Skeletal muscle tissue (tissue), 4 donors: Measurements from ENCODE around the gene ADPRHL1. TPM values are rescaled to one million over a fixed set of nuclear protein-coding genes. Genes with fewer than 3 reads are reported as not detected.
"Not testable (repeated sequence)": the region's sequence is repeated elsewhere in the genome, so short reads cannot be mapped to it uniquely, and the experiment has no call there.

Experiments
- H3K27ac ChIP-seq: one replicate; pipeline ENCODE4 v1.7.0; 2013; ENCODE audit warnings: mild to moderate bottlenecking, low read depth, low read length, inconsistent platforms
- H3K27me3 ChIP-seq, 3 donors: one replicate each; pipeline ENCODE4 v1.7.0; 2013; ENCODE audit warnings: low read length in 3 of 3; ENCODE audit not compliant: control insufficient read depth in 3 of 3, insufficient read depth in 3 of 3
- H3K36me3 ChIP-seq, 3 donors: one replicate each; pipeline ENCODE4 v1.7.0; 2013; ENCODE audit warnings: low read length in 3 of 3; ENCODE audit not compliant: control insufficient read depth in 3 of 3, insufficient read depth in 3 of 3
- H3K4me1 ChIP-seq, 3 donors: one replicate each; pipeline ENCODE4 v1.7.0; 2013; ENCODE audit warnings: low read length in 3 of 3, mild to moderate bottlenecking in 3 of 3; ENCODE audit not compliant: control insufficient read depth in 3 of 3, insufficient read depth in 3 of 3
- H3K4me3 ChIP-seq, 3 donors: one replicate each; pipeline ENCODE4 v1.7.0; 2013; ENCODE audit warnings: low read length in 3 of 3
- H3K9ac ChIP-seq, 3 donors: one replicate each; pipeline ENCODE4 v1.7.0; 2013; ENCODE audit warnings: low read length in 3 of 3, mild to moderate bottlenecking in 3 of 3, moderate library complexity in 2 of 3, low read depth in 1 of 3
- H3K9me3 ChIP-seq, 3 donors: one replicate each; pipeline ENCODE4 v1.7.0; 2013; ENCODE audit warnings: low read length in 3 of 3; ENCODE audit not compliant: control insufficient read depth in 3 of 3
- total RNA-seq: library from RNA; depleted of rRNA; stranded (reverse); fragments of >200 nt; gene quantifications from one replicate; pipeline ENCODE4 v1.2.3, GENCODE V29; 2014
- donor health status: Osteomylitis.

ADPRHL1 gene
- total RNA-seq, 1 donor from 2014 or later = 124 TPM

DNA sequence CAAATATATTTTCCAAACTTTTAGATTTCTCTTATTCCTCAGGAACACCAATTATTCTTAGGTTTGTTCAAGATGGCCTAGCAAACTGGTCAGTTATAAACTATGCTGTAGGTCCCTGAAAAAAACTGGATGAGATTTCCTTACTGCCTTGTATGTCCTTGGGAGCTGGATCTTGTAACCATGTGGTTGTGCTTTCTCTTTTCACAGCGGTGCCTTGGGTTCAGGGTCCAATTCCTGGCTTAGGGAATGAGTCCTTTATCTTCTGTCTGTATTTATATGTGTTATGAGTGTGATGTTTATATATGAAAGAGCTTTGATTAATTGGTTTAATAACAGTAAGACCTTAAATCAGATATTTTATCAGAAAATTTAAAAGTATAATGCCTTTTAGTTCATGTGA lies 65.9 kb downstream of the ADPRHL1 start:
- no peak overlapping the region for H3K4me3 ChIP-seq
- H3K4me1 ChIP-seq = no peaks in the 10 kb centered on the region
- no peak overlapping the region for H3K27ac ChIP-seq
- no peaks in the 10 kb centered on the region for H3K9me3 ChIP-seq
- no peaks in the 10 kb centered on the region for H3K36me3 ChIP-seq
- H3K9ac ChIP-seq = no peak overlapping the region
- H3K27me3 ChIP-seq = no peaks in the 10 kb centered on the region

DNA sequence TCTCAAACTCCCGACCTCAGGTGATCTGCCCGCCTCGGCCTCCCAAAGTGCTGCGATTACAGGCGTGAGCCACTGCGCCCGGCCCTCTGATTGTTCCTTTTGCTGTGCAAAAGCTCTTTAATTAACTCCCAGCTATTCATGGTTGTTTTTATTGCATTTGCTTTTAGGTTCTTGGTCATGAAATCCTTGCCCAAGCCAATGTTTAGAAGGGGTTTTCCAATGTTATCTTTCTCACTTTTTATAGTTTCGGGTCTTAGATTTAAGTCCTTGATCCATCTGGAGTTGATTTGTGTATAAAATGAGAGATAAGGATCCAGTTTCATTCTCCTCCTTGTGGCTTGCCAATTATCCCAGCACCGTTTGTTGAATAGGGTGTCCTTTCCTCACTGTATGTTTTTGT lies 70.2 kb downstream of the ADPRHL1 start:
- Histone ChIP-seq H3K27ac (no peak overlapping the region), H3K36me3 (no peaks in the 10 kb centered on the region), H3K4me3 (no peak overlapping the region), H3K9me3 (no peaks in the 10 kb centered on the region), H3K27me3 (no peaks in the 10 kb centered on the region), H3K9ac (no peak overlapping the region), H3K4me1 (no peaks in the 10 kb centered on the region)

DNA sequence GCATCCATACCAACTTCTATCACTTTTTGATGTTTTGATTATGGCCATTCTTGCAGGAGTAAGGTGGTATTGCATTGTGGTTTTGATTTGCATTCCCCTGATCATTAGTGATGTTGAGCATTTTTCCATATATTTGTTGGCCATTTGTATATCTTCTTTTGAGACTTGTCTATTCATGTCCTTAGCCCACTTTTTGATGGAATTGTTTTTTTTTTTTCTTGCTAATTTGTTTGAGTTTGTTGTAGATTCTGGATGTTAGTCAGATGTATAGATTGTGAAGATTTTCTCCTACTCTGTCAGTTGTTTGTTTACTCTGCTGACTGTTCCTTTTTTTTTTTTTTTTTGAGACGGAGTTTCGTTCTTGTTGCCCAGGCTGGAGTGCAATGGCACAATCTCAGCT lies 70.7 kb downstream of the ADPRHL1 start:
- H3K27me3 ChIP-seq, H3K9ac ChIP-seq, H3K4me1 ChIP-seq, H3K9me3 ChIP-seq, H3K27ac ChIP-seq, H3K36me3 ChIP-seq, H3K4me3 ChIP-seq: not testable (repeated sequence)

DNA sequence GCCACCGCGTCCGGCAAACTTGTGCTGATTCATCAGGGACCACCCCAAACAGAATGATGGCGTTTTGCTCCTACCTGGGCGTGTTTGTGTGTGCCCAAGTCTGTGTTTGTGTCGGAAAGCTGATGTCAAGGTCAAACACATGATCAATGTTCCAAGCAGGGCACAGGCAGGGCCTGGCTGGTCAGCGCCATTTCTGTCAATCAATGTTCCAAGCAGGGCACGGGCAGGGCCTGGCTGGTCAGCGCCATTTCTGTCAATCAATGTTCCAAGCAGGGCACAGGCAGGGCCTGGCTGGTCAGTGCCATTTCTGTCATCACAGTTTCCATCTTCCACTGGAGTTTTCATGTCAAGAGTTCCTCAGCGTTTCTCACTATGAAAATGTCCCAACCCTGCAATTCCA lies 74.5 kb downstream of the ADPRHL1 start:
- Histone ChIP-seq H3K27ac (no peak overlapping the region), H3K36me3 (no peaks in the 10 kb centered on the region), H3K9ac (no peak overlapping the region), H3K4me1 (no peaks in the 10 kb centered on the region), H3K4me3 (no peak overlapping the region), H3K27me3 (peaks cover 0 to 9% (median 8%) of the 10 kb centered on the region in 3 donors), H3K9me3 (no peaks in the 10 kb centered on the region)

DNA sequence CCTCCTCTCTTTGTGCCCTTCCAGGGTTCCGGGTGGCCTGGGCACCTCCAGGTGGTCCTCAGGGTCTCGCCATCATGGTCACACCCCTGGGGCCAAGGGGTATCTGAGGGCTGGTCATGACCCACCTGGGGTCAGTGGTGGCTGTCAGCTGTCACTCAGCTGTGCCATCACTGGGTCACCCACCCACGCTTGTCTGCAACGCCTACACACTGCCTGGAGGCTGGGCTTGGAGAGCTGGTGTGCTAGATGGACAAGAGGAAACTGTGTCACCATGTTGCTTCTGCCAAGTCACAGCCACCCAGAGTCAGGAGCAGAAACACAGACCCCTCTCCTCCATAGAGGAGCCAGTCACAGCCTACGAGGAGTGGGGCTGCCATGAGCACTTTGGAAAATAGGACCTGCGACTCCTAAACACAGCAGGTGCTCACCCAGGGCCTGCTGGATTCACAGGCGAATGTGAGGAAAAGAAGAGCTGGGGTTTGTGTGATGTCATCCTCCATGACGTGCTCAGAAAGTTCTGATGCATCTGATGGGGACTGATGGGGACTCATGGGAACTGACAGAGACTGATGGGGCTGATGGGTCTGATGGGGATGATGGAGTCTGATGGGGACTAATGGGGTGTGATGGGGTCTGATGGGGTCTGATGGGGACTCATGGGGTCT lies 78.6 kb downstream of the ADPRHL1 start:
- no peak overlapping the region for H3K9ac ChIP-seq
- no peak overlapping the region for H3K4me3 ChIP-seq
- no peak overlapping the region for H3K27ac ChIP-seq
- no peaks in the 10 kb centered on the region for H3K36me3 ChIP-seq
- H3K27me3 ChIP-seq = peaks cover 0 to 10% (median 8%) of the 10 kb centered on the region in 3 donors
- H3K9me3 ChIP-seq = no peaks in the 10 kb centered on the region
- H3K4me1 ChIP-seq = no peaks in the 10 kb centered on the region

DNA sequence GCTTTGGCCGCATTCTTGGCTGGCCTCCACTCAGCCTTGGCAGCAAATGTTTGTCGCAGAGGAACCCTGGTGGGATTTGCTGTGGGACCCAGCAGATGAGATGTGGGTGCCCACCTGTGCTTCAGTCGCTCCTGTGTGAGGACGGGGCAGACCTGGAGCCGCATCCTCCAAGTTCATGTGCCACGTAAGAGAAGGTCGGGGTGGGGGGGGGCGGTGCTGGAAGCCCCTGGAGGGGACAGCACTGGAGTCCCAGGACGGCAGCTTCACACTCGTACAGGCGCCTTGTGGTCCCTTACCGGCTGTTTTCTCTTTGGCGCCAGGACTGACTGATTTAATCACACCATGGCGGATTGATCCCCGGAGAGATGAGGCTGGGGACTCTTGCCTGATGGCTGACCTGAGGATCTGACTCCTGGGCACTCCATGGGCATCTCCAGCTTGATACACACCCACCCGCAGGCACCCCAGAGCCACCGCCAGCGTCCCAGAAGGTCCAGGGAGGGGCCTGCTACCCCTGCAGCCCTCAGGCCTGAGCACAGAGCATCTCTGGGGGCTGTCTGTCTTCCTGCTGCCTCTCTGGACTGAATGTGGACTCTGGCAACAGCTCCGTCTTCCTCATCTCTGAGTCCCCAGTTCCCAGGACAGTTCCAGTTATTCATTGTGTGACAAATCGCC lies 79.3 kb downstream of the ADPRHL1 start:
- peaks cover 0 to 10% (median 8%) of the 10 kb centered on the region in 3 donors for H3K27me3 ChIP-seq
- H3K9me3 ChIP-seq = no peaks in the 10 kb centered on the region
- H3K4me3 ChIP-seq = no peak overlapping the region
- no peaks in the 10 kb centered on the region for H3K4me1 ChIP-seq
- no peaks in the 10 kb centered on the region for H3K36me3 ChIP-seq
- no peak overlapping the region for H3K9ac ChIP-seq
- no peak overlapping the region for H3K27ac ChIP-seq

DNA sequence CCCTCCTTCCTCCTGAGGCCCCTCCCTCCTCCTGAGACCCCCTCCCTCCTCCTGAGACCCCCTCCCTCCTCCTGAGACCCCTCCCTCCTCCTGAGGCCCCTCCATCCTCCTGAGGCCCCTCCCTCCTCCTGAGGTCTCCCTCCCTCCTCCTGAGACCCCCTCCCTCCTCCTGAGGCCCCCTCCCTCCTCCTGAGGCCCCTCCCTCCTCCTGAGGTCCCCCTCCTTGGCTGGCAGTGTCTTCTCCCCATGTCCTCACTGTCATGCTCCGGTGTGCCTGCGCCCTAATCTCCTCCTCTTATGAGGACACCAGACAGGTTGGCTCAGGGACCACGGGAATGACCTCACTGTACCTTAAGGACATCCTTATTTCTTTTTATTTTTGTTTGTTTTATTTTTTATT lies 81.6 kb downstream of the ADPRHL1 start:
- not testable (repeated sequence) for H3K4me1 ChIP-seq, H3K9ac ChIP-seq

DNA sequence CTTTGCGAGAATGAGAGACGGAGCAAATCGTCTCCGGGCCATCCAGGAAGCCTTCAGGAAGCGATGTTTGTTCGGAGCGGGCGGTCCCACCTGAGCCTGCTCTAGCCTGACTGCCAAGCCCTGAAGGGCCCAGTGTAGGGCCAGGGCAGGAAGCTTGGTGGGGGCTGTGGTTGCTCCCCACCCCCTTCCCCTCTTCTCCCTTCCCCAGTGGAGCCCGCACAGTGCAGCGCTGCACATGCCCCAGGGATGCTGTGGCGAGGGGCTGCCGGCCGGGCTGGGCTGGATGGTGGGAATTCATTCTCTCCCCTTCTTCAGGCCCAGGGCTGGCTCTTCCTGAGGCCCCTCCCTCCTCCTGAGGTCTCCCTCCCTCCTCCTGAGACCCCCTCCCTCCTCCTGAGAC lies 82.2 kb downstream of the ADPRHL1 start:
- Histone ChIP-seq H3K9ac (no peak overlapping the region), H3K27ac (no peak overlapping the region), H3K4me3 (no peak overlapping the region), H3K4me1 (no peaks in the 10 kb centered on the region), H3K9me3 (no peaks in the 10 kb centered on the region), H3K36me3 (no peaks in the 10 kb centered on the region), H3K27me3 (peaks cover 0 to 10% (median 8%) of the 10 kb centered on the region in 3 donors)

More for the DNA sequence above, 81.6 kb downstream of the ADPRHL1 start:
- H3K27me3 ChIP-seq, H3K4me3 ChIP-seq, H3K9me3 ChIP-seq, H3K27ac ChIP-seq, H3K36me3 ChIP-seq: not testable (repeated sequence)

DNA sequence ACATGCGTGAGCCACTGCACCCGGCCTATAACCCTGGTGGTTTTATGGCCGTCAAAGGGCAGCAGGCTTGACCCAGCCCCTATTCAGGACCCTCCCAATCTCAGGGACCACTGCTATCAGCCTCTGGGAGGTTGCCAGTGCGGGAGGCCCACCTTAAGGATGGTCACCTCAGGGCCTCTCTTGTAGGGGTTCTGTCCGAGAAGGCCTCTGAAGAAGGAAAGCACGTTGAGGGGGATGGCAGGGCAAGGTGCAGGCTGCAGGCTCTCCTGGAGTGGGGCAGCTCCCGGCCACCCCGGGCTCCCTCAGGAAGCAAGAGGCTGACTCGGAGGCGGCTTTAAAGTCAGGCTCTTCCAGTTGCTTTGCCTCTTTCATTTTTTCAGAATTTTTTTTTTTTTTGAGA lies 83.4 kb downstream of the ADPRHL1 start:
- H3K4me3 ChIP-seq = no peak overlapping the region

DNA sequence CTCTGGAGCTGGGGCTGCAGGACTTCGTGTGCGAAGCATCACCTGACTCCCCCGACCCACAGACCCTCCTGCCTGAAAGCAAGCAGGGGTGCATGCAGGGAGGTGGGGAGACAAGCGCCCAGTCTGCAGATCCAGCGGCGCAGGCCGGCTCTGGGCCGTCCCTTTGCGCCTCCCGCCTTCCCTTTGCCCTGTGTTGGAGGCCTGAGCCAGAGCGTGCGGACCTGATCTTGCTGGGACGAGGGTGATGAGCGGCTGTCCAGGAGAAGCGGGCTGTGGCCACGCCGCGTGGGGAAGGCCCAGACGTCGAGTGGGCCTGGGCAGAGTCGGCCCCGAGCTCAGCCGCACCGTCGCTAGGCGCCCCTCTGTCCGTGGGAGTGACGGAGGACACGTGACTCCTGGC lies 84.1 kb downstream of the ADPRHL1 start:
- Histone ChIP-seq H3K27me3 (peaks cover 0 to 5% (median under 1%) of the 10 kb centered on the region in 3 donors), H3K4me1 (peaks cover 0 to 9% (median 9%) of the 10 kb centered on the region in 3 donors), H3K4me3 (no peak overlapping the region), H3K27ac (no peak overlapping the region), H3K36me3 (no peaks in the 10 kb centered on the region), H3K9me3 (no peaks in the 10 kb centered on the region), H3K9ac (no peak overlapping the region)

More for the DNA sequence above, 83.4 kb downstream of the ADPRHL1 start:
- H3K27me3 ChIP-seq = peaks cover 0 to 10% (median 8%) of the 10 kb centered on the region in 3 donors
- H3K27ac ChIP-seq = no peak overlapping the region
- H3K4me1 ChIP-seq = peaks cover 0 to 7% (median 6%) of the 10 kb centered on the region in 3 donors
- no peaks in the 10 kb centered on the region for H3K9me3 ChIP-seq
- no peak overlapping the region for H3K9ac ChIP-seq
- no peaks in the 10 kb centered on the region for H3K36me3 ChIP-seq
